HEK293T (cell line): ENCODE results near the gene PPP1R14C.

ENCODE experiments used
- ARNT ChIP-seq: fragments of 450-650 bp; IDR thresholded peaks from 2 replicates; pipeline ENCODE4 v1.6.1; 2017; ENCODE audit warnings: mild to moderate bottlenecking
- BHLHE40 ChIP-seq: fragments of 450-650 bp; IDR thresholded peaks from 2 replicates; pipeline ENCODE4 v1.6.1; 2016; ENCODE audit warnings: mild to moderate bottlenecking, moderate library complexity, borderline replicate concordance
- FOXM1 ChIP-seq: fragments of 450-650 bp; IDR thresholded peaks from 2 replicates; pipeline ENCODE4 v1.6.1; 2017; ENCODE audit warnings: mild to moderate bottlenecking, borderline replicate concordance
- L3MBTL2 ChIP-seq: fragments of 450-650 bp; conservative IDR thresholded peaks from 2 replicates; pipeline ENCODE4 v1.6.1; 2016; ENCODE audit warnings: mild to moderate bottlenecking
- TARDBP ChIP-seq: fragments of 450-650 bp; IDR thresholded peaks from 2 replicates; pipeline ENCODE4 v1.6.1; 2016

- no peak for TF ChIP-seq TARDBP
- TF ChIP-seq FOXM1: no peak
- no peak for TF ChIP-seq ARNT
- no peak for TF ChIP-seq BHLHE40
- no peak for TF ChIP-seq L3MBTL2
These were observed 93.7 kb downstream of the PPP1R14C start for GRCh38 chr6:150236544-150236943.
